GM19328 (cell line): ENCODE data around the gene ZSCAN12.
"Not testable (repeated sequence)": the region's sequence is repeated elsewhere in the genome, so short reads cannot be mapped to it uniquely, and the experiment has no call there.

ENCODE experiments used
- ATAC-seq: cut with Tn5 transposase; IDR thresholded peaks from one replicate; pipeline ENCODE4 v1.9.1; 2021; ENCODE audit warnings: mild to moderate bottlenecking, moderate library complexity; ENCODE audit not compliant: unreplicated experiment

The ZSCAN12 gene

GRCh38 chr6:28395918-28396317 lies 3.6 kb downstream of the ZSCAN12 start:
- ATAC-seq = no peak

GRCh38 chr6:28393912-28394662 lies 5.5 kb downstream of the ZSCAN12 start:
- ATAC-seq = no peak

- no peak for ATAC-seq
Measured at GRCh38 chr6:28390688-28391087, 8.9 kb downstream of the ZSCAN12 start.

GRCh38 chr6:28384143-28384533 lies 15.4 kb downstream of the ZSCAN12 start:
- ATAC-seq = no peak

- peak; percentile 91 for ATAC-seq
Measured at GRCh38 chr6:28383235-28384142, 16.1 kb downstream of the ZSCAN12 start.

DNA sequence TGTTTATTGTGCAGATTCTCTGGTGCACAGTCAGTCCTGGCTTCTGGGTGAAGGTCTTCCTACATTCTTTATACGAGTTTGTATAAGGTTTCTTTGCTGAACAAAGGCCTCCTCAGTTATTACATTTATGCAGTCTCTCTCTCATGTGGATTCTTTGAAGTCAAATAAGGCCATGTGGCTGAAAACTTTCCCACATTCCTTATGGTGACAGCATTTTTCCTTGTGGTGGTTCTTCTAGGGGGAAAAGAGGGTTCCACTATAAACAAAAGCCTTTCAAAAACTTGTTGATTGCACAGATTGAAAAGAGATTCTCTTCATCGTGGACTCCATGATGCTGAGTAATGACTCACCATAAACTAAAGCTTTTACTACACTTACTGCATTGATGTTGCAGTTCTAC lies 19.2 kb downstream of the ZSCAN12 start:
- ATAC-seq = no peak

- no peak for ATAC-seq
Measured at GRCh38 chr6:28378644-28379043, 20.9 kb downstream of the ZSCAN12 start.

DNA sequence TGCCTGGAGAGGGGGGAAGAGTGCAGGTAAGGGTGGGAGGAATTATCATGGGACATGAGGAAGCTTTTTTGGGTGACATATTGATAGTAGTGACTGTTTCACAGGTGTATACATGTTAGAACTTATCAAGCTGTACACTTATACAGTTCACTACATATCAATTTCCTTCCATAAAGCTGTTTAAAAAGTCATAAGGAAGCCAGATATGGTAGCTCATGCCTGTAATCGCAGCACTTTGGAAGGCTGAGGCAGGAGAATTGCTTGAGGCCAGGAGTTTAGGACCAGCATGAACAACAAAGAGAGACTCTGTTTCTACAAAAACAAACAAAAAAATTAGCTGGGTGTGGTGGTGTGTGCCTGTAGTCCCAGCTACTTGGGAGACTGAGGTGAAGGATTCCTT lies 21.7 kb downstream of the ZSCAN12 start:
- ATAC-seq = no peak

DNA sequence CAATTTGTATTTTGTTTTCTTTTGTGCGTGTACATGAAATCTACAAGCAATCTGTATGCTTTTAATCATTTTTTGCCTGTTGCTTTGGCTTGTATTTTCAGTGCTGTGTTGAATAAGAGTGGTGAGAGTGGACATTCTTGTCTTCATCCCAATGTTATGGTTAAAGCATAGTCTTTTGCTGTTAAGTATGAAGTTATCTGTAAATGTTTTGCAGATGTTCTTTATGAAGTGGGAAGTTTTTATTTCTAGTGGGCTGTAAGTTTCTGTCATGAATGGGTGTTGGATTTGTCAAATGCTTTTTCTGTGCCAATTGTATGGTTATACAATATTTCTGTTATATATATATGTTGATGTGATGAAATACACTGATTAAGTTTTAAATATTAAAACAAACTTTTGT lies 25.6 kb downstream of the ZSCAN12 start:
- ATAC-seq = no peak

DNA sequence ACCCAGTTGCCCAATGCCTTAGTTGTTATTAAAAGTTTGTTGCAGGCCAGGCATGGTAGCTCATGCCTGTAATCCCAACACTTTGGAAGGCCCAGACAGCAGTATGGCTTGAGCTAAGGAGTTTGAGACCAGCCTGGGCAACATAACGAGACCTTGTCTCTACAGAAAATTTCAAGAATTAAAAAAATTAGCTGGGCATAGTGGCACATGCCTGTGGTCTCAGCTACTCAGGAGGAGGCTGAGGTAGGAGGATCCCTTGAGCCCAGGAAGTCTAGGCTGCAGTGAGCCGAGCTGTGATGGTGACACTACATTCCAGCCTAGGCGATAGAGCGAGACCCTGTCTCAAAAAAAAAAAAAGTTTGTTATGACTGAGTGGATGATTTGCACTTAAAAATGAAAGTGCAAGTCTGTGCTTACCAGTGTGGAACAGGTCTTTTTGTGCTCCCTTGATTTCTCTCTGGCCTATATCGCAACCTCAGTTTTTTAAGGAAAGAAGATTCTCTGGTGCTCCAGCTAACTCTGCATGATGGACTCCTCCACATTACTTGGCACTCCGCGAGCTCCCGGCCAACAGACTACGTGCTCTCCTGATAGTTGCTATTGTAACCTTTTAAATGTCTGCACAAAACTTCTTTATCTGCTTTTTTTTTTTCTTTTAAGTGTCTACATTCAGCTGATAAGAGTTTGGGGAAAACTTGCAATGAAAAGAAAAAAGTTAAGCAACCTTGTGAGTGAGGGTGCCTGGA lies 27.7 kb downstream of the ZSCAN12 start:
- no peak for ATAC-seq

- ATAC-seq = no peak
Measured at GRCh38 chr6:28371280-28371679, 28.3 kb downstream of the ZSCAN12 start.

DNA sequence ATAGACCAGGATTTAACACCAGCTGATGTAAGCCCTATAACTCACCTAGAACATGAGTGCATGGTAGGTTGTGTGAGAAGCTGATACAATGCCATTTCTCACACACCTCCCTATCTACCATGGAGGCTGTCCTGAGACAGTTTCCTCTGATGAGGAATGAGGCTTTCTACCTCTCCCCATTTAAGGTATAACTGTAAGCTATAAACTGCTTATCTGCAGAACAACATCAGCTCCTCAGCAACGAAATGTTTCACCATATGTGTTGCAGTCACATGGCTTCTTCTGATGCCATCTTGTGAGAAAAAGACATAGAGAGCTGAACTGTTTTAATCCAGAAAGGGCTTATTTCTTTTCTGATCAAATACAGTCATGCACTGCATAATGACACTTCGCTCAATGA lies 29.1 kb downstream of the ZSCAN12 start:
- no peak for ATAC-seq

GRCh38 chr6:28369463-28369862 lies 30.1 kb downstream of the ZSCAN12 start:
- no peak for ATAC-seq

- peak; percentile 61 for ATAC-seq
Measured at GRCh38 chr6:28368522-28368921, 31.0 kb downstream of the ZSCAN12 start.

- not testable (repeated sequence) for ATAC-seq
Measured at GRCh38 chr6:28365590-28365989, 34.0 kb downstream of the ZSCAN12 start.

DNA sequence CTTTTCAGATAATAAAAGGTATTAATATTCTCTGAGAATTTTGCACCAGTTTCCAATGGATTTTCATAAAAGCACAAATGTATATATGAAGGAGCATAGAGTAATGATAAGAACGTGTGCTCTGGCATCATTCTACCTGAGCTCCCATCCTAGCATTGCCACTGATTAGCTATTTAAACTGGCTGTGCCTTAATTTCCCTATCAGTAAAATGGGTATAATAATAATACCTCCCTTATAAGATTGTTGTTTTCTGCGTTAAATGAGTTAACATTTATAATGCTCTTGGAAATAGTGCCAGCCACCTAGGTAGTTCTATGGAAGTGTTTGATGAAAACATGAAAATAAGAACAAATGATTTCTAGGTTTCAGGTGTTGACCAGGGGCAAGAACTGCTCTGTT lies 38.6 kb downstream of the ZSCAN12 start:
- ATAC-seq = no peak

GRCh38 chr6:28359562-28359961 lies 40.0 kb downstream of the ZSCAN12 start:
- ATAC-seq = not testable (repeated sequence)

DNA sequence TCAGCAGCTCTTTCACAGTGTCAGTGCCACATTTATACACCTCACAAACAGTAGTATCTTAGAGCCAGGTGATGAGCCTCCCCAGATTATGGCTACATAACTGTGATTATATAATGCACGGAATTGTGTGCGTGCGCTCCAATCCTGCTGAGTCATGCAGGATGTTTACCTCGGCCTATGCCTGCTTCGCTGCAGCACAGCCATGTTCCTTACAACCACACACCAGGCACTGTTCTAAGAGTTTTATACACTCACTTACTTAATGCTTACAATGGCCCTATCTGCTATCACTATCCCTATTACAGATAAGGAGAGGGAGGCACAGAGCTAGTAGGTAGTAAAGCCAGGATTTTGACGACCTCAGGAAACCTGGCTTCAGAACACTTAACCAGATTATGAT lies 42.5 kb downstream of the ZSCAN12 start:
- ATAC-seq = no peak

DNA sequence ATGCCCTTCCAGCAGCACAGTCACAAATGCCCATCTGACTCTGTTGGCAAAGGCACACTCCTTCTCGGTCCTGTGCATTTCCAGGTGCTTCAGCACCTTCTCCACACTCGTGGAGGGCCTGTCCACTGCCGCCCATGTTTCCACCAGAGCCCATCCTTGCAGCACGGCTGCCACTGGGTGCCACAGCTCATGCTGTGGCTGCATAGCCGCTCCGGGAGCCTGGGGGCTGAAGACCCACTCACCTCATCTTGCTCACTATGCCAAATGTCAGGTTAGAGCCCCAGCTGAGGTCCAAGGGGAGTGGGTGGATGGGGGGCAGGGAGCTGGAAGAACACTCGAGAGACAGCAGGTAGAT lies 42.9 kb downstream of the ZSCAN12 start:
- ATAC-seq = no peak

DNA sequence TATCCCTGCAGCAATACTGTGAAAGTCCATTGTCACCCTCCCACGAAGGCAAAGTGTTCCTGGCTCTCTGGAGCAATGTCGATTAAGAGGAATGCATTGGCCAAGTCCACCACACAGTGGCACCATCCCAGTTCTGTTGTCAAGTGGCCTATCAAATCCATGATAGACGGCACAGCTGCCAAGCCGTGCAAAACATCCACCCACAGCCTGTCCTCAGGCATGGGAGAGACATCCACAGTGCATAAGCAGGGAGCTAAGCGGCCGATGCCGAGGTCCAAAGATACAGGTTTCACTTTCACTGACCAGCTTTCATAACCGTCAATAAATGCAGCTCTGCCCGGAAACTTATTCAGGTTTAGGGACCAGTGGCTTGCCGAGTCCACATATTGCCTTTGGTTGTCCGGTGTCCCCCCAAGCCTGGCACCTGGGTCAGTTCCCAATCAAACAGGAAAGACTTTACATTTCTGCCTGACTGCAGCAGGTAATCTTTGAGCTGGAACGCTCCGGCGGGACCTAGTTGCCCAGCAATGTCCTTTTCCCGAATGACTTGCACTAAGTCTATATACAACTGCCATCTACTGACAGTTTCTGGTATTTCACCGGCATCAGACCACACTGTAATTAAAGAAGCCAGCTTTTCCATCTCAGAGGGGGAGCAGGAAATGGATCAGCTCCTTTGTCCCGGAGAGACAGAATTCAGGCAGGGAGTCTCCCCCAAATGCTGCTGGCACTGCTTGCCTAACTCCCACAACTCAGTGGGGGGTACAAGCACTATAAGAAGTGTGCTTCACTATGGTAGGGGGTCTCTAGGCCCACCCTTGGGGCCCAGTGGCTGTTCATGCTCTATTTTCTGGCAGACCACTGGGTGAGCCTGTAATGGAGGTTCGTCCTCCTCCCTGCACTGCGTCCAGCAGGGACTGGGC lies 43.5 kb downstream of the ZSCAN12 start:
- ATAC-seq = no peak
